GM12878 (cell line): ENCODE data around the gene PKHD1. TPM values are rescaled to one million over a fixed set of nuclear protein-coding genes. Genes with fewer than 3 reads are reported as not detected.

Source experiments
- ATAC-seq: fragments of 200-7000 bp; cut with Tn5 transposase; 3 replicates; pipeline ENCODE4 v1.9.1; 2020; ENCODE audit warnings: mild to moderate bottlenecking, moderate library complexity
- BruUV-seq: library from RNA; stranded (reverse); fragments of 400-500 nt; replicated peaks from 2 replicates; lab custom pipeline; 2021; lab: Mats Ljungman, UMichigan
- CTCF ChIA-PET: fragments of 300-600 bp; sonication (Branson Sonifier 250); formaldehyde crosslinking; extraction: SDS; loops from one replicate; lab custom pipeline; 2021; ENCODE audit warnings: inconsistent platforms; lab: Yijun Ruan, JAX
- POLR2A ChIA-PET: fragments of 350-600 bp; formaldehyde crosslinking; extraction: SDS; loops from one replicate; lab custom pipeline; 2021; ENCODE audit warnings: inconsistent platforms; lab: Charles Lee
- RAD21 ChIA-PET: fragments of 300-600 bp; sonication (Branson Sonifier 250); formaldehyde crosslinking; loops from one replicate; lab custom pipeline; 2023; ENCODE audit warnings: antibody characterized with exemption; ENCODE audit not compliant: unreplicated experiment; lab: Charles Lee
- SMC1A ChIA-PET: fragments of 300-600 bp; sonication (Branson Sonifier 250); formaldehyde crosslinking; loops from one replicate; lab custom pipeline; 2023; ENCODE audit not compliant: unreplicated experiment, uncharacterized antibody; lab: Charles Lee
- DNase-seq: peaks from one replicate; pipeline ENCODE4 v3.0.0-alpha.2; 2011; ENCODE audit warnings: low read depth, low spot score
- FAIRE-seq: peaks from 3 replicates; lab custom pipeline; 2011; peaks lifted over from hg19 to GRCh38; lab: Jason Lieb, UNC
- H2AFZ ChIP-seq: 2 replicates; pipeline ENCODE4 v1.6.0; 2011; ENCODE audit warnings: low read depth, low read length, control low read depth; ENCODE audit not compliant: control insufficient read depth
- H3K27ac ChIP-seq: 2 replicates; pipeline ENCODE4 v1.5.1; 2011; ENCODE audit warnings: control low read depth; ENCODE audit not compliant: control insufficient read depth, insufficient read depth
- H3K27me3 ChIP-seq, 2 experiments: replicated peaks in 1 of 2; 2 replicates each; pipeline versions ENCODE4 v1.6.0 to v1.6.1; 2011; ENCODE audit warnings: low read length in 1 of 2; ENCODE audit not compliant: control insufficient read depth in 2 of 2, insufficient read depth in 2 of 2
- H3K36me3 ChIP-seq, 2 experiments: 2 replicates each; pipeline ENCODE4 v1.5.1; 2011; ENCODE audit warnings: low read length in 1 of 2; ENCODE audit not compliant: control insufficient read depth in 2 of 2, insufficient read depth in 2 of 2
- H3K4me1 ChIP-seq: 2 replicates; pipeline ENCODE4 v1.6.1; 2011; ENCODE audit warnings: mild to moderate bottlenecking, low read length, moderate library complexity, mixed read lengths; ENCODE audit not compliant: control insufficient read depth, insufficient read depth
- H3K4me2 ChIP-seq: 2 replicates; pipeline ENCODE4 v1.6.0; 2011; ENCODE audit warnings: control low read depth; ENCODE audit not compliant: control insufficient read depth, insufficient read depth
- H3K4me3 ChIP-seq: fragments of 200-600 bp; sonication (generic); 2 replicates; pipeline ENCODE4 v1.5.1; 2016
- H3K79me2 ChIP-seq: 2 replicates; pipeline ENCODE4 v1.6.0; 2011; ENCODE audit warnings: low read length; ENCODE audit not compliant: control insufficient read depth, insufficient read depth
- H3K9ac ChIP-seq: 2 replicates; pipeline ENCODE4 v1.8.0; 2011; ENCODE audit warnings: low read length, control low read depth, mixed read lengths; ENCODE audit not compliant: control insufficient read depth, insufficient read depth
- H3K9me3 ChIP-seq: replicated peaks from 3 replicates; pipeline ENCODE4 v1.5.1; 2011; ENCODE audit warnings: mild to moderate bottlenecking, low read length; ENCODE audit not compliant: control insufficient read depth, insufficient read depth
- H4K20me1 ChIP-seq: 2 replicates; pipeline ENCODE4 v1.6.0; 2011; ENCODE audit not compliant: control insufficient read depth, insufficient read depth
- ASH2L ChIP-seq: fragments of 300-600, 200-600 bp; sonication (generic); IDR thresholded peaks from 2 replicates; pipeline ENCODE4 v1.6.1; 2017; ENCODE audit warnings: low read depth, mild to moderate bottlenecking, borderline replicate concordance
- CREB1 ChIP-seq: IDR thresholded peaks from 2 replicates; pipeline ENCODE4 v1.6.1; 2012; ENCODE audit warnings: low read depth, mild to moderate bottlenecking, inconsistent platforms
- IKZF2 ChIP-seq, 2 experiments: fragments of 450-650 bp; IDR thresholded peaks; 2 replicates each; pipeline ENCODE4 v1.6.1; 2017; ENCODE audit warnings: mild to moderate bottlenecking in 2 of 2, moderate library complexity in 2 of 2
- MEF2A ChIP-seq: IDR thresholded peaks from 2 replicates; pipeline ENCODE4 v1.6.1; 2011; ENCODE audit warnings: low read depth, mild to moderate bottlenecking, low read length, moderate library complexity; ENCODE audit not compliant: insufficient read depth
- MYC ChIP-seq: IDR thresholded peaks from 2 replicates; pipeline ENCODE4 v1.6.1; 2011; ENCODE audit warnings: mild to moderate bottlenecking, low read length, moderate library complexity, inconsistent platforms; ENCODE audit not compliant: insufficient read depth, insufficient replicate concordance, insufficient read length, severe bottlenecking
- NFIC ChIP-seq: IDR thresholded peaks from 2 replicates; pipeline ENCODE4 v1.6.1; 2012; ENCODE audit warnings: low read depth, mild to moderate bottlenecking, inconsistent platforms, low read length, moderate library complexity
- NFYA ChIP-seq: IDR thresholded peaks from 2 replicates; pipeline ENCODE4 v1.6.1; 2011; ENCODE audit warnings: low read depth, mild to moderate bottlenecking, low read length, improper control_type of control experiment, borderline replicate concordance
- NR2C2 ChIP-seq: IDR thresholded peaks from 2 replicates; pipeline ENCODE4 v1.6.1; 2011; ENCODE audit warnings: borderline replicate concordance, low read depth; ENCODE audit not compliant: control insufficient read depth, insufficient read length
- POLR2AphosphoS5 ChIP-seq: IDR thresholded peaks from 2 replicates; pipeline ENCODE4 v1.6.1; 2011; ENCODE audit warnings: mild to moderate bottlenecking, low read length, inconsistent platforms
- RAD51 ChIP-seq: fragments of 450-650 bp; IDR thresholded peaks from 2 replicates; pipeline ENCODE4 v1.6.1; 2016; ENCODE audit warnings: moderate library complexity, mild to moderate bottlenecking, inconsistent platforms
- ZNF217 ChIP-seq: fragments of 450-650 bp; IDR thresholded peaks from 2 replicates; pipeline ENCODE4 v1.6.1; 2017; ENCODE audit warnings: antibody characterized with exemption, mild to moderate bottlenecking
- WGBS: methylation state at CpG from one replicate; pipeline ENCODE4 v1.1.6; 2016; ENCODE audit warnings: low lambda C conversion rate; ENCODE audit not compliant: insufficient replicate concordance, insufficient coverage; ENCODE audit errors: missing lambda C conversion rate; 5-methylcytosine and 5-hydroxymethylcytosine counted together
- in situ Hi-C: fragments of 300-500 bp; cut with MboI; formaldehyde crosslinking; loops from 9 replicates; pipeline ENCODE4 v1.14.3; 2018; ENCODE audit warnings: mixed read lengths
- intact Hi-C: fragments of 100-400 bp; cut with micrococcal nuclease; formaldehyde crosslinking; loops from one replicate; pipeline ENCODE4 v1.14.2; 2022; ENCODE audit not compliant: unreplicated experiment
- polyA plus RNA-seq, 11 experiments: library from polyadenylated mRNA; depleted of rRNA in 4 of 11; unstranded in 6 of 11; stranded (reverse) in 5 of 11; fragments of >200 nt; fragmentation: Nextera tagmentation in 4 of 11; fragmentation: Illumina TruSeq in 1 of 11; extraction: Ambion mirVana in 4 of 11; extraction: Trizol in 1 of 11; gene quantifications; 1 replicate in 1 of 11; 2 replicates in 10 of 11; pipeline versions ENCODE4 v1.2.1 to v1.2.3, GENCODE V29; 2011 to 2016; ENCODE audit warnings: inconsistent platforms in 2 of 11, missing spikeins in 2 of 11, low read depth in 1 of 11
- total RNA-seq, 4 experiments: library from RNA; depleted of rRNA in 3 of 4; stranded (reverse); fragments of >200 nt in 3 of 4; fragmentation: Illumina TruSeq in 1 of 4; extraction: Trizol in 1 of 4; gene quantifications; 2 replicates each; pipeline versions ENCODE4 v1.2.1 to v1.2.3, GENCODE V29; 2013 to 2021
- TF ChIP-seq, protein P1 (sequence below): fragments of 150-350 bp; IDR thresholded peaks from 2 replicates; pipeline ENCODE4 v1.6.1; 2016; ENCODE audit warnings: low read depth, low read length
- TF ChIP-seq, protein P2 (sequence below), 3 experiments: IDR thresholded peaks in 2 of 3; conservative IDR thresholded peaks in 1 of 3; 2 replicates each; pipeline ENCODE4 v1.5.1; 2011; ENCODE audit warnings: low read depth in 3 of 3, low read length in 3 of 3, mild to moderate bottlenecking in 3 of 3, control low read depth in 2 of 3, moderate library complexity in 2 of 3, inconsistent platforms in 1 of 3, mixed read lengths in 1 of 3; ENCODE audit not compliant: control insufficient read depth in 2 of 3, insufficient read depth in 1 of 3; ENCODE audit errors: extremely low read depth in 1 of 3

The PKHD1 gene
- total and polyA plus RNA-seq, 10 of the 15 experiments (the other 5 are each of a cell fraction or from before 2014, with no cell fraction given) = under 0.01 to 0.90 (median 0.02) TPM; not detected in 1

DNA sequence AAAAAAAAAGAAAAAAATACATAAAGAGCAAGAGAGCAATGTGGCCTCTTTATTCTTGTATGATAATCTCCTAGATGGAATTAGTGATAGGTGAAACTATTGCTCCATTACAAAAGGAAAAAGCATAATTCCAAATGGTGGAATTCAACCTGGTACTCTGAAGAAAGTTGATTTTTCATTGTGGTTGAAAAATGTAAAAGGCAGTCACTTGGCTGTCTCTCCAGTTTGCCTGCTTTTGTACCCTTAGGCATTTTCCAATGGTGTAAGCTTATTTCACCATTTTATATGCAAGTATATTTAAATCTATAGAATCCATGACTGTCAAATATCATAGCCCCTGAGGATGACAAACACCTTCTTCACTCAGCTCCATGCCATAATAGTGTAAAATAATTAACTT, 38.8 kb upstream of the PKHD1 start (continued):
- TF ChIP-seq, protein P1, sequence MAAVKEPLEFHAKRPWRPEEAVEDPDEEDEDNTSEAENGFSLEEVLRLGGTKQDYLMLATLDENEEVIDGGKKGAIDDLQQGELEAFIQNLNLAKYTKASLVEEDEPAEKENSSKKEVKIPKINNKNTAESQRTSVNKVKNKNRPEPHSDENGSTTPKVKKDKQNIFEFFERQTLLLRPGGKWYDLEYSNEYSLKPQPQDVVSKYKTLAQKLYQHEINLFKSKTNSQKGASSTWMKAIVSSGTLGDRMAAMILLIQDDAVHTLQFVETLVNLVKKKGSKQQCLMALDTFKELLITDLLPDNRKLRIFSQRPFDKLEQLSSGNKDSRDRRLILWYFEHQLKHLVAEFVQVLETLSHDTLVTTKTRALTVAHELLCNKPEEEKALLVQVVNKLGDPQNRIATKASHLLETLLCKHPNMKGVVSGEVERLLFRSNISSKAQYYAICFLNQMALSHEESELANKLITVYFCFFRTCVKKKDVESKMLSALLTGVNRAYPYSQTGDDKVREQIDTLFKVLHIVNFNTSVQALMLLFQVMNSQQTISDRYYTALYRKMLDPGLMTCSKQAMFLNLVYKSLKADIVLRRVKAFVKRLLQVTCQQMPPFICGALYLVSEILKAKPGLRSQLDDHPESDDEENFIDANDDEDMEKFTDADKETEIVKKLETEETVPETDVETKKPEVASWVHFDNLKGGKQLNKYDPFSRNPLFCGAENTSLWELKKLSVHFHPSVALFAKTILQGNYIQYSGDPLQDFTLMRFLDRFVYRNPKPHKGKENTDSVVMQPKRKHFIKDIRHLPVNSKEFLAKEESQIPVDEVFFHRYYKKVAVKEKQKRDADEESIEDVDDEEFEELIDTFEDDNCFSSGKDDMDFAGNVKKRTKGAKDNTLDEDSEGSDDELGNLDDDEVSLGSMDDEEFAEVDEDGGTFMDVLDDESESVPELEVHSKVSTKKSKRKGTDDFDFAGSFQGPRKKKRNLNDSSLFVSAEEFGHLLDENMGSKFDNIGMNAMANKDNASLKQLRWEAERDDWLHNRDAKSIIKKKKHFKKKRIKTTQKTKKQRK = no peak

DNA sequence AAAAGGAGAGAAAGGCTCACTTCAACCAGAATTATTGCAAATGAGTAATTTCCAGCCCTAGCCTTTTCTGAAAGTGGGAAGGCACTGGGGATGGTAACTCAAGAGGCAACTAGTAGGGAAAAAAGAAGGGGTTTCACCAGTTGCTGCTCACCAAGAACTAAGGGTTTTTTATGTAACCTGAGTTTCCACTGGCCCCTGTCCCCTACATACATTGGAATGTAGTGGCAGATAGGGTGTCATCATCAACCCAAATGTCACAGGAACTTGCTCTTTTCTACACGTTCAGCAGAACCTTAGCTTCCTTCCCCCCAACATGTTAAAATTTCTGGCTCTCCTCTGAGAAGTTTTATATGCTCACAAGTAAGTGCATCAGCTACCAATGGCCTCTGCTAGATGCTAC, 38.2 kb upstream of the PKHD1 start:
- Histone ChIP-seq H3K36me3 (no peaks in the 10 kb centered on the region), H2AFZ (no peak overlapping the region), H4K20me1 (no peaks in the 10 kb centered on the region), H3K4me3 (no peak overlapping the region), H3K4me1 (no peaks in the 10 kb centered on the region), H3K79me2 (no peaks in the 10 kb centered on the region), H3K9me3 (no peaks in the 10 kb centered on the region), H3K27ac (no peak overlapping the region), H3K27me3 (peaks cover 3 to 6% of the 10 kb centered on the region in 2 experiments; a peak in 3 of 4 replicates), H3K9ac (no peak overlapping the region), H3K4me2 (no peak overlapping the region)
- WGBS = 0% methylated on average over 1 of the region's 1 CpG
- ChIA-PET SMC1A (no interaction called here), RAD21 (no interaction called here), POLR2A (interaction anchor here (0.8 kb wide), 1 partner anchor 11 kb away, joined by 4 read pairs; no protein-coding TSS in a partner anchor), CTCF (interaction anchor here (1.6 kb wide), 1 partner anchor 76 kb away, joined by 5 read pairs; no protein-coding TSS in a partner anchor)
- BruUV-seq = no TSS peak
- intact Hi-C loops (no loop called here), in situ Hi-C loops (no loop called here)
- no peak for DNase-seq
- FAIRE-seq = no peak
- no peak for ATAC-seq
- TF ChIP-seq MEF2A (no peak), NFYA (no peak), NR2C2 (no peak), POLR2AphosphoS5 (no peak), ZNF217 (no peak), ASH2L (no peak), CREB1 (no peak), IKZF2 (IDR thresholded peaks at IDR 0.05) (no peak), NFIC (no peak), MYC (no peak), RAD51 (no peak)
- TF ChIP-seq, protein P2, sequence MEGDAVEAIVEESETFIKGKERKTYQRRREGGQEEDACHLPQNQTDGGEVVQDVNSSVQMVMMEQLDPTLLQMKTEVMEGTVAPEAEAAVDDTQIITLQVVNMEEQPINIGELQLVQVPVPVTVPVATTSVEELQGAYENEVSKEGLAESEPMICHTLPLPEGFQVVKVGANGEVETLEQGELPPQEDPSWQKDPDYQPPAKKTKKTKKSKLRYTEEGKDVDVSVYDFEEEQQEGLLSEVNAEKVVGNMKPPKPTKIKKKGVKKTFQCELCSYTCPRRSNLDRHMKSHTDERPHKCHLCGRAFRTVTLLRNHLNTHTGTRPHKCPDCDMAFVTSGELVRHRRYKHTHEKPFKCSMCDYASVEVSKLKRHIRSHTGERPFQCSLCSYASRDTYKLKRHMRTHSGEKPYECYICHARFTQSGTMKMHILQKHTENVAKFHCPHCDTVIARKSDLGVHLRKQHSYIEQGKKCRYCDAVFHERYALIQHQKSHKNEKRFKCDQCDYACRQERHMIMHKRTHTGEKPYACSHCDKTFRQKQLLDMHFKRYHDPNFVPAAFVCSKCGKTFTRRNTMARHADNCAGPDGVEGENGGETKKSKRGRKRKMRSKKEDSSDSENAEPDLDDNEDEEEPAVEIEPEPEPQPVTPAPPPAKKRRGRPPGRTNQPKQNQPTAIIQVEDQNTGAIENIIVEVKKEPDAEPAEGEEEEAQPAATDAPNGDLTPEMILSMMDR (IDR thresholded peaks at IDR 0.05 in 2 of 3, conservative IDR thresholded peaks at IDR 0.05 in 1 of 3; ENCODE audit: control insufficient read depth in 2 of 3, extremely low read depth in 1 of 3, insufficient read depth in 1 of 3, low read depth in 3 of 3, low read length in 3 of 3) = no peak
